NCI-H1694 (cell line): ENCODE data around the gene ARHGEF9.
"Not testable (repeated sequence)": the region's sequence is repeated elsewhere in the genome, so short reads cannot be mapped to it uniquely, and the experiment has no call there.

Experiments used
- DNase-seq: peaks from one replicate; lab custom pipeline; 2025; lab: John Stamatoyannopoulos, UW

The ARHGEF9 gene

DNA sequence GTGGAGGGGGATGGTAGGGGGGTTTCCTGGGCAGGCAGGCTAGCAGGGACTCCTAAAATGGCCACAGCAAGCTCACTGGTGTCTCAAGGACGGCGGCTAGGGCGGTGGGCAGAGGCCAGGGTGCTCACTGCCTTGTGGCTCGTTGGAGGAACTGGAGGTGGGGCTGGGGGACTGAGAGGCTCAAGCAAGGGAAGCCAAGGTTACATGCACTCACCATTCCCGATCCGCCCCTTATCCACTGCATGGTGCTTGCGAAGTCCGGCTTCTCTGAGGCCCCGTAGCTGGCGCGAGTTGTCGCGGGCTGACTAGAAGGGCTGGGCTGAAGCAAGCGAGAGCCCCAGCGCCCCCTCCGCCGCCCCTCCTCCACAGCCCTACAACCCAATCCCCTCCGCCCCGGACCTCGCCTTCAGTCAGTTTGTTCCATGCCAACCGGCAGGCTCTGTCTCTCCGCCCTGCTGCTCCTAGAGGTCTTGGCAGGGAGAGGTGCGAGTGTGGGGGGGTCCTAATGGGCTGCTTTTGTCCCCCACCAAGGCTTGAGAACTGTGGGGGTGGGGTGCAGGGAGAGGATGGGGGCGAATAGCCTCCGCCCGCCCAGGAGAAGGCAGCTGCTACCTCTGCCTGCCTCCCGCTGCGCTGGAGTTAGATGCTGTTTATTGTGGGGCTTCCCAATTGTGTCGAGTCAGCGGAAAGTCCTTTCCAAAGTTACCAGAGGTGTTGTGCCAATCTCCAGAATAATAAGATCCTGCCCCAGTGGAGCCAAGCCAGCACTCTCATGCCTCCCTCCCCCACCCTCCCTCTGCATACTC is at the start of gene ARHGEF9:
Gene ARHGEF9, minus strand, starts transcription at position 313 of the 806 bp plus-strand sequence. Its CDS starts 69 bp downstream, at position 244.
- no peak for DNase-seq

- DNase-seq = not testable (repeated sequence)
Measured at GRCh38 chrX:63825446-63825845, 40.4 kb upstream of the ARHGEF9 start.

- DNase-seq = no peak
Measured at GRCh38 chrX:63818156-63818555, 33.1 kb upstream of the ARHGEF9 start.

DNA sequence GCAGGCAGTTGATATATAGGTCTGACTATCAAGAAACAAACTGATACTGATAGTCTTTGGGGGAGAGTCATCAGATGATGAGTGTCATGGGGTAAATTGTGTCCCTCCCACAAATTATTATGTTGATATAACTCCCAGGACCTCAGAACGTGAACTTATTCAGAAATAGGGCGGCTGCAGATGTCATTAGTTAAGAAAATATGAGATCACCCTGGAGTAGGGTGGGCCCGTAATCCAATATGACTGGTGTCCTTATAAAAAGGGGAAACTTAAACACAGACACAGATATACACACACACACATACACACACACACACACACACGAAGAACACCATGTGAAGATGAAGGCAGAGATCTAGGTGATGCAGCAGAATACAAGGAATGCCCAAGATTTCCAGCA is 32.7 kb upstream of the ARHGEF9 start:
- DNase-seq = no peak

DNA sequence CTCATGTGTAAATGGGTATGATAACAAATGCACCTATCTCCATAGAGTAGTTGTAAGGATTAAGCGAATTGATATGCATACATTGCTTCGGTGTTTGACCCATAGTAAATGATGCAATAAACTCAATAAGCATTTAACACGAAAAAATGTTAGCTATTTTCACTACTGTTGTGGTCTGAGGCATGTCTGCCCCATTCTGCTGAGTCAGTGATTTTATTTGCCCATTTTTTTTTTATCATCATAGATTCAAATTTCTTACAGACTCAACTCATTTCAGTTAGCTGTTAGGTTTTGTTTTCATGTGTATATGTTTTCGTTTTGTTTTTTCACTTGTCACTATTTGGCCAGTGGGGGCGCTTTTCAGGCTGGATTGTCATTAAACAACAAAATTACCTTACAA is 27.8 kb upstream of the ARHGEF9 start:
- DNase-seq = no peak

DNA sequence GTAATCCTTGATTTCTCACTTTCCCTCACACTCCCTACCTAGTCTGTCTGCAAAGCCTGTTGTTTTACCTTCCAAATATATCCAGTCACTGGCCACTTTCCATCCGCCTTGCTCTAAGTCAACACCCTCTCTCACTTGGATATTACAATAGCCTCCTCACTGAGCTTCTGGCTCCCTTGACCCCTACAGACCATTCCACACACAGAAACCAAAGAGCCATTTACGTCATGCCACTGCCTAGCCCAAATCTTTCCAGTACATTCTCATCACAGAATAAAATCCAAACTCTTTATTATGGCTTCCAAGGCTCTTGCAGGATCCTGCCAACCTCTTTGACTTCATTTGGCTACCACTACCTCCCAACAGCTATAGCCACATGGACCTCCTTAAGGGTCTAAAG is 25.7 kb upstream of the ARHGEF9 start:
- DNase-seq = no peak

DNA sequence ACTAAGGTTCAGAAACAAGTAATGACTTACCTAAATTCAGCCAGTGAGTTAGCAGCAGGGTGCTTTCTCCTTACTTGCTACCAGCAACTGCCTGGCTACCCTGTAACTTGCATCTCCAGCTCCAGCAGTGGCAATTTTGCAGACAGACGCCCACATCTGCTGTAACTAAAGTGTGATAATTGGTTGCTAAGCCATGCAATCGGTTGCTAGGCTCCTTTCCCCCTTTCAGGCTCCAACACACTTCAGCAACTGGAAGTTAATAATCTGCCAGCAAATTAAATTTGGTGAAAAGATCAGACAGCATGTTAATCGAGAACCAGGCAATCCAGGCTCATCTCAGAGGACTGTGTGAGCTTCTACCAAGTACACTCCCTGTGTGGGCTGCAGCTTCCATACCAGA is 24.2 kb upstream of the ARHGEF9 start:
- DNase-seq = no peak

DNA sequence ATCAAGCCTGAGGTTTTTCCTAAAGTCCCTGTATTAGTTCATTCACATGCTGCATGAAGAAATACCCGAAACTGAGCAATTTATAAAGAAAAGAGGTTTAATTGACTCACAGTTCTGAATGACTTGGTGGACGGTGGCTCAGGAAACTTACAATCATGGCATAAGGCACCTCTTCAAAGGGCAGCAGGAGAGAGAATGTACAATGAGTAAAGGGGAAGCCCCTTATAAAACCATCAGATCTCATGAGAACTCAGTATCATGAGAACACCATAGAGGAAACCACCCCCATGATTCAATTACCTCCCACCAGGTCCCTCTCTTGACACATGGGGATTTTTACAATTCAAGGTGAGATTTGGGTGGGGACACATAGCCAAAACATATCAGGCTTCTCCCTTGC is 10.4 kb upstream of the ARHGEF9 start:
- not testable (repeated sequence) for DNase-seq

DNA sequence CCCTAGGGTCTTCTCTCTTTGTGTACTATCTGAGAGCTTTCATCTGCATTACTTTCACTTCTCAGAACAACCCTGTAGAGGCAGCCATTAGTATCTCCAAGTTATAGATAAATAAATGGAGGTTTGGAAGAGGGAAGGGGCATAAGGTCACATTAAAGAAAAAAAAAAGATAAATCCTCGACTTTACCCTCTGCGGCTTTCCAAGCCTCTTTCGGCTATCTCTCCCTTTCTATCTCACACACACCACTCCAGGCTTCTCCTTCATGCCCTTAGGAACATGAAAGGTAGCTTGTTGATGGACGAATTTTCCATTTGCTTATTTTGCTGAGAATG is 660 bp upstream of the ARHGEF9 start:
- no peak for DNase-seq

GRCh38 chrX:63784346-63784901 is 590 bp downstream of the ARHGEF9 start:
- DNase-seq = no peak

GRCh38 chrX:63782515-63782914 is 2.5 kb downstream of the ARHGEF9 start:
- no peak for DNase-seq

GRCh38 chrX:63768760-63769159 is 16.3 kb downstream of the ARHGEF9 start:
- DNase-seq = no peak

DNA sequence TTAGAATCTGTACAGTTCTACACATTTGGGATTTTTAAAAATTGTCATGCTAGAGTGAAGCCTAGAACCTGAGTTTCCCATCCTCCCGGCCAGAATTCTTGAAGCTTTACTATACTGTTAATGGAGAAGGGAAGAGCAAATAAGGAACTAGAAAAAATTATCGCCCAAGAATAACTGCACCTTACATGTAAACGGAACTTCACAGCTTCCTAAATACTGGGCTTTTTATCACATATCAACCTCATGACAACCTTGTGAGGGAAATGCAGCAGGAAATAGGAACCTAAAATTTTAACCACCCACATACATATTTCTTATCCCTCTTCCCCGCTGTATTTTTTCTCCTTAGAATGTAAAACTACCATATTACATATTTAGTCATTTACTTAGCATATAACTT is 19.3 kb downstream of the ARHGEF9 start:
- DNase-seq = no peak

DNA sequence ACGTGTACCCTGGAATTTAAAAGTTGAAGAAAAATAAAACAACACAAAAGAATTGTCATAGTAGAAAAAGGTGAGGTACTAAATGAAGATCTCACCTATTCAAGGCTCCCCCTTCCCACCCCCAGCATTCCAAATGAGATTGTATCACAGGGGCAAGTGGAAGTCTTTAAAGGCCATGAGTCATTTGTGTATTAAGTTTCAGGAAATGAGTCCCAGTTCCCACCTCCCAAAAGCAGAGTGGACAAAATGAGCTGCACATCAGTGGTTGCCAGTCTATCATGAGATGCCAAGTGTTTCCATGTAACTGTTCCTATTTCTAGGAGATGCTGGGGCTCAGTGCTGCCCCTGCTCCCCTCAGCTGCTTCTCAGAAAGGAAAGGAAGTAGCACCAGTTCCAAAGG is 20.1 kb downstream of the ARHGEF9 start:
- DNase-seq = no peak

DNA sequence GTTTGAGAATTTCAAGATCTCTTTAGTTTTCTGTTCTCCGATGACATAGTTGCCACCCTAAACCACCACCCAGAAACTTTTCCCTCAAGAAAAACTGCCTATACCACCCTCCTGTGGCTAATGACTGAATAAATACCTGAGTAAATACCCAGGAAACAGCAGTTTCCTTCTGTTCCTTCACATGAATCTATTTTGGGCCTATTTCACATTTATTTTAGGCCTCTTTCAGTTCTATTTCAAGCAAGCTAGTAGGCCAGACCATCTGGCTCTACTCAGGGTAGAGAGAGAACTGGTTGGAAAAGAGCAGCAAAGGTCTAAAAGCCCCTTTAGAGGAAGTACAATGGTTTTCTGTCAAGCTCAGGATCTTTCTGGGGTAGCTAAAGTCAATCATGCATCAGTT is 23.4 kb downstream of the ARHGEF9 start:
- DNase-seq = no peak

- no peak for DNase-seq
Measured at GRCh38 chrX:63758011-63758410, 27.0 kb downstream of the ARHGEF9 start.

GRCh38 chrX:63755892-63756291 is 29.1 kb downstream of the ARHGEF9 start:
- DNase-seq = no peak

DNA sequence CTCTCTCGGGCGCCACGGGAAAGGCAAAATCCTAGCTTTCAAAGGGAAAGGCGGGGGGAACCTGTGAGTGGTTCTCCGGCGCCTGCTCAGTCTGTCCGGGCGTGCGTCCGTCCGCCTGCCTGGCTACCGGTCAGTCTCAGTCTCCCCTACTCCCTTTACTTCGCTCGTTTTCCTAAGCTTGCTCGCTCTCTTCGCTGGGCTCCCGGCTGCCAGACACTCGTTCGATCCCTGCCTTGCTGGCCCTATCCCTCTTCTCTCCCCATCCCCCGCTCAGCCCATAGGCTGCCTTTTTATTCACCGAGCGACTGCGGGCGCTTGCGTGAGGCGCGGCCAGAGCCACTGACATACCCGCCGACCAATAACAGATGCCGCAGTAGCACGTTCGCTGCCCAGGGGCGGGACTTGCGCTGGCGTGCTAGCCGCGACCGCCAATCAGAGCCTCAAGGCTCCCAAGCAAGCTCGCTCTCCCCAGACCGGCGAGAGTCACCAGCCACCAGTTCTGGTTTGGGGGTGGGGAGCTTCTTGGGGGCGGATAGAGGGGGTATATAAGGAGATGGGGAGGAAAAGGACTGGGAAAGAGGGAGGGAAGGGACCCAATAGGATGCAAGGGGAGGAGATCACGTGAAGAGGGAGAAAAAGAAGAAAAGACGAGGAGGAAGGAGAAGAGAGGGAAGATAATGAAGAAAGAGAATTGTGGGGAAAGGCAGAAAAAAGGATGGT is 30.0 kb downstream of the ARHGEF9 start:
- peak; percentile 82 for DNase-seq

DNA sequence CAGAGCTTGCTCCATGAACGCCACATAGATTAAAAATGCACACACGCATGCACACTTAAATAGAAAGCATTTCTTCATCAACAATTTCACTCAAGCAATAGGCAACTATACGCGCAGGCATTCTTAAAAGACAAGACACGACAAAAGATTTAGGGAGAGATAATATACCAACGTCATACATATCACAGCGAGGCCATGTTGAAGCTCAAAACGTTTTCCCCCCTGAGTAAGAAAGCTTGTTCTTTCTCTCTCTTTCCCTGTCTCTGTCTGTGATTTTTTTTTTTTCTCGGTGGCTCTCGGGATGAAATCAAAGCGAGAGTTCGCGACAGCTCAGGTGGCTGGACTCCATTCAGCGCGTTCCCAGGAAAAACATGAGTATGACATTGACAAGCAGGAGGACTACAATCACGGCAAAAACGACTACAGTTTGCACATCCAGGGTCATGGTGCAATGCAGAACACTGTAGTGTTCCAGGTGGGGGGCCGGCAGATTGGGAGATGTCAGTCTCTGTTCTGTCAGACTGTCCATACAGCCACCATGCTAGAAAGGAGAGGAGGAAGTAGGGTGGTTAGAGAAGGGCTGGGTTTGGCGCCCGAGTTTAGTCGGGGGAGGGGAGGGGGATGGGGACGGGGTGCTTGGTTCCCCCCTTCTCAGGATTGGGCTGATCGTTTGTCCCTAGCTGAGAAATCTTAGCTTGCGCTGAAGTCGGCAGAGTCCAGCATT is 30.7 kb downstream of the ARHGEF9 start:
- DNase-seq = no peak

DNA sequence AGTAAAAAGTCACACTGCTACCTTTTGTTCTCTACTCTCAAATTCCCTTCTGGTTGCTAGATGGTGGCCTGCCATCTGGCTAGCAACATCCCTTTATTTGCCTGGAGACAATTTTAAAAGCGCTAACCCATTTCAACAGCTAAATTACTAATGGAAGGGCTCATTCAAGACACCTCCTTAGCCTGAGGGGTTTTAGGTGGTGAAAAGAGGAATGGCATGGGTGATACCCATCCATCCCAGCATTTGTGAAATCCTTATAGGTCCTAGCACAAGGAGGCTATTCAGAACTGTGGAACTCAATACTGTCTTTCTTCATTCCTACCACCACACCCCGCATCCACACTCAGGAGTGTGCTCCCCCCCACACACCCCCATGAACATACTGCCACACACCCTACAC is 33.5 kb downstream of the ARHGEF9 start:
- no peak for DNase-seq

DNA sequence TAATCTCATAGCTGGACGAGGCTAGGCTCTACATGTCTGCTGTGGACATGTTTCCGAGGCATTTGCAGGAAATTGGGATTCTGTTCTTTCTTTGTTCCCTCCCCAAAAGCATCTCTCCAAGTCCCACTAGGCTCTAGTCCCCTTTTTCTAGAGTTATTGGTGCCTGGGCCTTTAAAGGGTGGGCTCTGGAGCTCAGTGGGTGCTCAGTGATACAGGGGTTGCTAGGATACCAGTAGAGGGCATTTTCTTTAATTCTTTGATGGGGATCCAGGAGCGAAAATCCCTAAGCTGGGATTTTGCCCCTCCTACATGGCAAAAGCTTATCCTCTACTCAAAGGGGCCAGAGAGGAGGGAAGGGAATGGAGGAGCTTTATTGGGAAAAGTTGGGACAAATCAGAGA is 34.2 kb downstream of the ARHGEF9 start:
- DNase-seq = no peak

GRCh38 chrX:63747331-63747730 is 37.7 kb downstream of the ARHGEF9 start:
- no peak for DNase-seq

GRCh38 chrX:63746715-63747114 is 38.3 kb downstream of the ARHGEF9 start:
- DNase-seq = no peak
